ENCODE results near the gene ARIH1. TPM values are rescaled to one million over a fixed set of nuclear protein-coding genes. Genes with fewer than 3 reads are reported as not detected.

ARIH1 gene
- polyA plus RNA-seq, 1 donor, result 81.2 TPM

- H3K9me3 ChIP-seq (ENCODE audit: control insufficient read depth, low read depth, low read length), result no peaks in the 10 kb centered on the region
- H3K4me1 ChIP-seq (ENCODE audit: control insufficient read depth, insufficient read depth, low read length), result peaks cover 4% of the 10 kb centered on the region
- no peak overlapping the region for H3K4me3 ChIP-seq (ENCODE audit: low read length)
- no peaks in the 10 kb centered on the region for H3K27me3 ChIP-seq (ENCODE audit: control insufficient read depth, insufficient read depth, low read length)
- no peak for DNase-seq
- H3K36me3 ChIP-seq (ENCODE audit: control insufficient read depth, insufficient read depth, low read length), result peaks cover 29% of the 10 kb centered on the region
- H3K27ac ChIP-seq (ENCODE audit: low read length), result no peak overlapping the region
- WGBS (ENCODE audit: insufficient coverage, low lambda C conversion rate), result 86% methylated on average over 1 of the region's 1 CpG
These were observed 90.0 kb downstream of the ARIH1 start for GRCh38 chr15:72564091-72564490.

- WGBS (ENCODE audit: insufficient coverage, low lambda C conversion rate), result 29% methylated on average over 1 of the region's 1 CpG
- DNase-seq, result peak; percentile 44 to 74
- Histone ChIP-seq H3K36me3 (ENCODE audit: control insufficient read depth, insufficient read depth, low read length) (peaks cover 38% of the 10 kb centered on the region), H3K4me3 (ENCODE audit: low read length) (no peak overlapping the region), H3K27me3 (ENCODE audit: control insufficient read depth, insufficient read depth, low read length) (no peaks in the 10 kb centered on the region), H3K9me3 (ENCODE audit: control insufficient read depth, low read depth, low read length) (no peaks in the 10 kb centered on the region), H3K4me1 (ENCODE audit: control insufficient read depth, insufficient read depth, low read length) (peaks cover 4% of the 10 kb centered on the region), H3K27ac (ENCODE audit: low read length) (no peak overlapping the region)
These were observed 92.8 kb downstream of the ARIH1 start for GRCh38 chr15:72566973-72567372.

- Histone ChIP-seq H3K36me3 (ENCODE audit: control insufficient read depth, insufficient read depth, low read length) (peaks cover 36% of the 10 kb centered on the region), H3K4me1 (ENCODE audit: control insufficient read depth, insufficient read depth, low read length) (peaks cover 4% of the 10 kb centered on the region), H3K4me3 (ENCODE audit: low read length) (no peak overlapping the region), H3K27ac (ENCODE audit: low read length) (no peak overlapping the region), H3K9me3 (ENCODE audit: control insufficient read depth, low read depth, low read length) (no peaks in the 10 kb centered on the region), H3K27me3 (ENCODE audit: control insufficient read depth, insufficient read depth, low read length) (no peaks in the 10 kb centered on the region)
- DNase-seq, result no peak
- WGBS (ENCODE audit: insufficient coverage, low lambda C conversion rate), result no CpG with 5 or more reads among the region's 1 CpG
These were observed 95.9 kb downstream of the ARIH1 start for GRCh38 chr15:72570059-72570458.

- no peak overlapping the region for H3K4me3 ChIP-seq (ENCODE audit: low read length)
- H3K9me3 ChIP-seq (ENCODE audit: control insufficient read depth, low read depth, low read length), result peaks cover 9% of the 10 kb centered on the region
- H3K27ac ChIP-seq (ENCODE audit: low read length), result no peak overlapping the region
- no CpG with 5 or more reads among the region's 3 CpGs for WGBS (ENCODE audit: insufficient coverage, low lambda C conversion rate)
- DNase-seq, result no peak
- H3K27me3 ChIP-seq (ENCODE audit: control insufficient read depth, insufficient read depth, low read length), result no peaks in the 10 kb centered on the region
- H3K4me1 ChIP-seq (ENCODE audit: control insufficient read depth, insufficient read depth, low read length), result no peaks in the 10 kb centered on the region
- H3K36me3 ChIP-seq (ENCODE audit: control insufficient read depth, insufficient read depth, low read length), result peaks cover 75% of the 10 kb centered on the region
These were observed 105.7 kb downstream of the ARIH1 start for GRCh38 chr15:72579814-72580213.

GRCh38 chr15:72584006-72584405 lies 109.9 kb downstream of the ARIH1 start:
- Histone ChIP-seq H3K9me3 (ENCODE audit: control insufficient read depth, low read depth, low read length) (peaks cover 4% of the 10 kb centered on the region), H3K36me3 (ENCODE audit: control insufficient read depth, insufficient read depth, low read length) (peaks cover 56% of the 10 kb centered on the region), H3K4me1 (ENCODE audit: control insufficient read depth, insufficient read depth, low read length) (no peaks in the 10 kb centered on the region), H3K27me3 (ENCODE audit: control insufficient read depth, insufficient read depth, low read length) (no peaks in the 10 kb centered on the region), H3K27ac (ENCODE audit: low read length) (no peak overlapping the region), H3K4me3 (ENCODE audit: low read length) (no peak overlapping the region)
- 100% methylated on average over 1 of the region's 4 CpGs for WGBS (ENCODE audit: insufficient coverage, low lambda C conversion rate)
- DNase-seq, result no peak

- H3K27me3 ChIP-seq (ENCODE audit: control insufficient read depth, insufficient read depth, low read length), result no peaks in the 10 kb centered on the region
- DNase-seq, result no peak
- 100% methylated on average over 2 of the region's 2 CpGs for WGBS (ENCODE audit: insufficient coverage, low lambda C conversion rate)
- H3K9me3 ChIP-seq (ENCODE audit: control insufficient read depth, low read depth, low read length), result no peaks in the 10 kb centered on the region
- H3K4me1 ChIP-seq (ENCODE audit: control insufficient read depth, insufficient read depth, low read length), result no peaks in the 10 kb centered on the region
- no peak overlapping the region for H3K4me3 ChIP-seq (ENCODE audit: low read length)
- H3K27ac ChIP-seq (ENCODE audit: low read length), result no peak overlapping the region
- H3K36me3 ChIP-seq (ENCODE audit: control insufficient read depth, insufficient read depth, low read length), result peaks cover 50% of the 10 kb centered on the region
These were observed 110.9 kb downstream of the ARIH1 start for GRCh38 chr15:72585025-72585424.

- peaks cover 47% of the 10 kb centered on the region for H3K36me3 ChIP-seq (ENCODE audit: control insufficient read depth, insufficient read depth, low read length)
- DNase-seq, result no peak
These were observed 111.4 kb downstream of the ARIH1 start for GRCh38 chr15:72585476-72586058.

GRCh38 chr15:72588096-72588495 lies 114.0 kb downstream of the ARIH1 start:
- Histone ChIP-seq H3K27me3 (ENCODE audit: control insufficient read depth, insufficient read depth, low read length) (no peaks in the 10 kb centered on the region), H3K36me3 (ENCODE audit: control insufficient read depth, insufficient read depth, low read length) (peaks cover 26% of the 10 kb centered on the region), H3K4me3 (ENCODE audit: low read length) (no peak overlapping the region), H3K27ac (ENCODE audit: low read length) (no peak overlapping the region), H3K4me1 (ENCODE audit: control insufficient read depth, insufficient read depth, low read length) (no peaks in the 10 kb centered on the region), H3K9me3 (ENCODE audit: control insufficient read depth, low read depth, low read length) (no peaks in the 10 kb centered on the region)
- no CpG with 5 or more reads among the region's 3 CpGs for WGBS (ENCODE audit: insufficient coverage, low lambda C conversion rate)
- no peak for DNase-seq

More at GRCh38 chr15:72585476-72586058, 111.4 kb downstream of the ARIH1 start:
- H3K9me3 ChIP-seq (ENCODE audit: control insufficient read depth, low read depth, low read length), result no peaks in the 10 kb centered on the region
- H3K4me3 ChIP-seq (ENCODE audit: low read length), result no peak overlapping the region
- no peaks in the 10 kb centered on the region for H3K27me3 ChIP-seq (ENCODE audit: control insufficient read depth, insufficient read depth, low read length)
- no CpG with 5 or more reads among the region's 1 CpG for WGBS (ENCODE audit: insufficient coverage, low lambda C conversion rate)
- no peaks in the 10 kb centered on the region for H3K4me1 ChIP-seq (ENCODE audit: control insufficient read depth, insufficient read depth, low read length)
- H3K27ac ChIP-seq (ENCODE audit: low read length), result no peak overlapping the region

GRCh38 chr15:72590427-72590826 lies 116.3 kb downstream of the ARIH1 start:
- no peaks in the 10 kb centered on the region for H3K27me3 ChIP-seq (ENCODE audit: control insufficient read depth, insufficient read depth, low read length)
- no peak for DNase-seq
- H3K27ac ChIP-seq (ENCODE audit: low read length), result no peak overlapping the region
- H3K36me3 ChIP-seq (ENCODE audit: control insufficient read depth, insufficient read depth, low read length), result peaks cover 7% of the 10 kb centered on the region
- no CpG with 5 or more reads among the region's 1 CpG for WGBS (ENCODE audit: insufficient coverage, low lambda C conversion rate)
- no peaks in the 10 kb centered on the region for H3K4me1 ChIP-seq (ENCODE audit: control insufficient read depth, insufficient read depth, low read length)
- H3K9me3 ChIP-seq (ENCODE audit: control insufficient read depth, low read depth, low read length), result no peaks in the 10 kb centered on the region
- no peak overlapping the region for H3K4me3 ChIP-seq (ENCODE audit: low read length)

- H3K4me1 ChIP-seq (ENCODE audit: control insufficient read depth, insufficient read depth, low read length), result no peaks in the 10 kb centered on the region
- no peaks in the 10 kb centered on the region for H3K27me3 ChIP-seq (ENCODE audit: control insufficient read depth, insufficient read depth, low read length)
- WGBS (ENCODE audit: insufficient coverage, low lambda C conversion rate), result no CpG with 5 or more reads among the region's 1 CpG
- H3K36me3 ChIP-seq (ENCODE audit: control insufficient read depth, insufficient read depth, low read length), result peaks cover under 1% of the 10 kb centered on the region
- H3K9me3 ChIP-seq (ENCODE audit: control insufficient read depth, low read depth, low read length), result no peaks in the 10 kb centered on the region
- no peak for DNase-seq
- no peak overlapping the region for H3K27ac ChIP-seq (ENCODE audit: low read length)
- no peak overlapping the region for H3K4me3 ChIP-seq (ENCODE audit: low read length)
These were observed 117.2 kb downstream of the ARIH1 start for GRCh38 chr15:72591361-72591760.

GRCh38 chr15:72592097-72592496 lies 118.0 kb downstream of the ARIH1 start:
- Histone ChIP-seq H3K27ac (ENCODE audit: low read length) (no peak overlapping the region), H3K36me3 (ENCODE audit: control insufficient read depth, insufficient read depth, low read length) (no peaks in the 10 kb centered on the region), H3K4me1 (ENCODE audit: control insufficient read depth, insufficient read depth, low read length) (no peaks in the 10 kb centered on the region), H3K27me3 (ENCODE audit: control insufficient read depth, insufficient read depth, low read length) (no peaks in the 10 kb centered on the region), H3K9me3 (ENCODE audit: control insufficient read depth, low read depth, low read length) (no peaks in the 10 kb centered on the region), H3K4me3 (ENCODE audit: low read length) (no peak overlapping the region)
- WGBS (ENCODE audit: insufficient coverage, low lambda C conversion rate), result 100% methylated on average over 2 of the region's 2 CpGs
- DNase-seq, result no peak

All from large intestine (tissue), 3 donors.